IMR-90 (cell line): ENCODE measurements around the gene PLEKHJ1. TPM values are rescaled to one million over a fixed set of nuclear protein-coding genes. Genes with fewer than 3 reads are reported as not detected.

ENCODE experiments used
- MAZ ChIP-seq: IDR thresholded peaks from 2 replicates; pipeline ENCODE4 v1.6.1; 2012; ENCODE audit warnings: low read depth, mild to moderate bottlenecking, low read length, improper control_type of control experiment, moderate library complexity, borderline replicate concordance
- RAD21 ChIP-seq: IDR thresholded peaks from 2 replicates; pipeline ENCODE4 v1.6.1; 2012; ENCODE audit warnings: low read length, improper control_type of control experiment
- RCOR1 ChIP-seq: IDR thresholded peaks from 2 replicates; pipeline ENCODE4 v1.6.1; 2012; ENCODE audit warnings: mild to moderate bottlenecking, low read length, improper control_type of control experiment; ENCODE audit not compliant: insufficient replicate concordance
- polyA plus RNA-seq, 3 experiments: library from polyadenylated mRNA; depleted of rRNA; stranded (reverse); fragments of >200 nt; gene quantifications; 2 replicates each; pipeline ENCODE4 v1.2.3, GENCODE V29; 2012; ENCODE audit warnings: low replicate concordance in 1 of 3
- total RNA-seq: library from RNA; depleted of rRNA; stranded (reverse); fragments of >200 nt; gene quantifications from 2 replicates; pipeline ENCODE4 v1.2.3, GENCODE V29; 2012
- TF ChIP-seq, protein P1 (sequence below): fragments of 150-350 bp; IDR thresholded peaks from 2 replicates; pipeline ENCODE4 v1.6.1; 2016; ENCODE audit warnings: low read depth, mild to moderate bottlenecking, low read length, moderate library complexity, borderline replicate concordance

Gene PLEKHJ1
- total and polyA plus RNA-seq, 2 of the 4 experiments (the other 2 are of a cell fraction), result 31.7 to 62.8 TPM

DNA sequence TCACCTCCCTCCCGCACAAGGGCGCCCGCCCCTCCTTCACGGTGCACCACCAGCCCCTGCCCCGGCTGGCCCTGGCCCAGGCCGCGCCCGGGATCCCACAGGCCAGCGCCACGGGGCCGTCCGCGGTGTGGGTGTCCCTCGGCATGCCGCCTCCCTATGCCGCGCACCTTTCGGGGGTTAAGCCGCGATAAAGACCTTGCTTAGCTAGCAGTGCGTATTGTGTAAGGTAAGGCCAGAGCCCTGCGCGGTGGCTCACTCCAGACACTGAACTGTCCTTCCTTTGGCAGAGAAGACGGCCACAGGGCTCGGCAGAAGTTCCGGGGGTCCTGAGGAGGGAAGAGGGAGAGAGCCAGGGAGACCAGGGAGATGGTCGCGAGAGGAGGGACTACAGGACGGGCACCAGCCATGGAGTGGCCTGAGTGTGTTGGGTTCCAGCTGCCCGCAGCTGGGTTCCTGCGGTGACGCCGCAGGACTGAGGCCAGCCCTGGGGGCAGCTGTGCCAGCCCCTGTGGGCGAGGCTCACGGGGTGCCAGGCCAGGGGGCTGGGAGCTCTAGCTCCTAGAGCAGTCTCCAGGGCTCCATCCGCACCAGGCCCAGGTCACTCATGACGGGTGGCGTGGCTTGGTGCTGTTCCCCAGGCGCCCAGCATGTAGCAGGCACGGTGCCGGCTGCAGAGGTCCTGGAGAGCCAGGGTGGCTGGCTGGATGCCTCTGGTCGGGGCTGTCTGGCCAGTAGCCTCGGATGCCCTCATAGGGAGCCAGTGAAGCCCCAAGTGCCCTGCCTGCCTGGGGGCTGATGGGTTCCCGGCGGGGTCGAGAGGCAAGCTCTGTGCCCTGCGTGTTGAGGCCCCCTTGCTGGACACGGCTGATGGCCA, 7.7 kb downstream of the PLEKHJ1 start (continued):
- no peak for TF ChIP-seq RCOR1
- TF ChIP-seq, protein P1, sequence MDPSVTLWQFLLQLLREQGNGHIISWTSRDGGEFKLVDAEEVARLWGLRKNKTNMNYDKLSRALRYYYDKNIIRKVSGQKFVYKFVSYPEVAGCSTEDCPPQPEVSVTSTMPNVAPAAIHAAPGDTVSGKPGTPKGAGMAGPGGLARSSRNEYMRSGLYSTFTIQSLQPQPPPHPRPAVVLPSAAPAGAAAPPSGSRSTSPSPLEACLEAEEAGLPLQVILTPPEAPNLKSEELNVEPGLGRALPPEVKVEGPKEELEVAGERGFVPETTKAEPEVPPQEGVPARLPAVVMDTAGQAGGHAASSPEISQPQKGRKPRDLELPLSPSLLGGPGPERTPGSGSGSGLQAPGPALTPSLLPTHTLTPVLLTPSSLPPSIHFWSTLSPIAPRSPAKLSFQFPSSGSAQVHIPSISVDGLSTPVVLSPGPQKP, result no peak
- no peak for TF ChIP-seq MAZ
- no peak for TF ChIP-seq RAD21
